CD14-positive monocyte (primary cell): ENCODE data around the gene RNF20. TPM values are rescaled to one million over a fixed set of nuclear protein-coding genes. Genes with fewer than 3 reads are reported as not detected.

Experiments used
- DNase-seq, 3 donors: peaks; one replicate each; pipeline ENCODE4 v3.0.0-alpha.2; 2011 to 2022
- H2AFZ ChIP-seq: 2 replicates; pipeline ENCODE4 v1.6.0; 2012; ENCODE audit warnings: mild to moderate bottlenecking, low read depth, low read length, inconsistent platforms; ENCODE audit not compliant: insufficient read depth, poor library complexity, severe bottlenecking
- H3K27ac ChIP-seq, 2 donors: 1 replicate in 1 of 2; 2 replicates in 1 of 2; pipeline ENCODE4 v1.5.1; 2012 to 2013; ENCODE audit warnings: low read length in 2 of 2, control low read depth in 1 of 2, inconsistent platforms in 1 of 2, low read depth in 1 of 2, mild to moderate bottlenecking in 1 of 2
- H3K27me3 ChIP-seq, 2 donors: one replicate each; pipeline versions ENCODE4 v1.6.0 to v1.6.1; 2011 to 2013; ENCODE audit warnings: low read length in 2 of 2; ENCODE audit not compliant: control insufficient read depth in 2 of 2, insufficient read depth in 2 of 2
- H3K36me3 ChIP-seq, 2 donors: replicated peaks in 1 of 2; 1 replicate in 1 of 2; 2 replicates in 1 of 2; pipeline versions ENCODE4 v1.5.1 to v1.6.1; 2012 to 2013; ENCODE audit warnings: low read length in 2 of 2, control low read depth in 1 of 2, inconsistent platforms in 1 of 2, mild to moderate bottlenecking in 1 of 2; ENCODE audit not compliant: insufficient read depth in 2 of 2, control insufficient read depth in 1 of 2
- H3K4me1 ChIP-seq, 2 donors: 1 replicate in 1 of 2; 2 replicates in 1 of 2; pipeline versions ENCODE4 v1.5.1 to v1.6.1; 2012 to 2013; ENCODE audit warnings: low read length in 2 of 2, control low read depth in 1 of 2, inconsistent platforms in 1 of 2, mild to moderate bottlenecking in 1 of 2, moderate library complexity in 1 of 2; ENCODE audit not compliant: insufficient read depth in 2 of 2, control insufficient read depth in 1 of 2
- H3K4me2 ChIP-seq: replicated peaks from 2 replicates; pipeline ENCODE3; 2012; ENCODE audit warnings: low read length, moderate library complexity, mild to moderate bottlenecking; ENCODE audit not compliant: poor library complexity, severe bottlenecking; ENCODE audit errors: extremely low read depth
- H3K4me3 ChIP-seq, 3 experiments: fragments of 200-600 bp in 1 of 3; sonication (generic) in 1 of 3; replicated peaks in 1 of 3; 1 replicate in 2 of 3; 2 replicates in 1 of 3; pipeline ENCODE4 v1.5.1; 2011 to 2013; ENCODE audit warnings: low read length in 3 of 3, mild to moderate bottlenecking in 3 of 3, control low read depth in 2 of 3, low read depth in 2 of 3, inconsistent platforms in 1 of 3, moderate library complexity in 1 of 3
- H3K79me2 ChIP-seq: 2 replicates; pipeline ENCODE4 v1.6.0; 2012; ENCODE audit warnings: mild to moderate bottlenecking, control low read depth, inconsistent platforms, low read length, moderate library complexity; ENCODE audit not compliant: insufficient read depth
- H3K9ac ChIP-seq: 2 replicates; pipeline ENCODE4 v1.6.0; 2017; ENCODE audit warnings: low read length, mild to moderate bottlenecking; ENCODE audit not compliant: insufficient read depth, poor library complexity, severe bottlenecking
- H3K9me3 ChIP-seq, 2 donors: replicated peaks in 1 of 2; 1 replicate in 1 of 2; 2 replicates in 1 of 2; pipeline versions ENCODE4 v1.5.1 to v1.6.1; 2012 to 2013; ENCODE audit warnings: low read length in 2 of 2, control low read depth in 1 of 2; ENCODE audit not compliant: control insufficient read depth in 1 of 2, insufficient read depth in 1 of 2
- H4K20me1 ChIP-seq: 2 replicates; pipeline ENCODE4 v1.6.0; 2012; ENCODE audit warnings: mild to moderate bottlenecking, low read length, control low read depth, moderate library complexity; ENCODE audit not compliant: insufficient read depth
- H3K27ac Mint-ChIP-seq, 7 donors: one replicate each; pipeline ENCODE4 v1.8.0; 2020; ENCODE audit warnings: mild to moderate bottlenecking in 7 of 7, mixed read lengths in 7 of 7, moderate library complexity in 6 of 7, inconsistent platforms in 2 of 7
- H3K27me3 Mint-ChIP-seq, 3 donors: one replicate each; pipeline ENCODE4 v1.8.0; 2021 to 2022; ENCODE audit warnings: low read depth in 3 of 3, mild to moderate bottlenecking in 3 of 3, mixed read lengths in 3 of 3, moderate library complexity in 3 of 3, inconsistent platforms in 1 of 3
- H3K36me3 Mint-ChIP-seq, 2 donors: one replicate each; pipeline ENCODE4 v1.8.0; 2020; ENCODE audit warnings: mixed read lengths in 2 of 2, inconsistent platforms in 1 of 2, mild to moderate bottlenecking in 1 of 2
- H3K4me1 Mint-ChIP-seq: one replicate; pipeline ENCODE4 v1.8.0; 2020; ENCODE audit warnings: mild to moderate bottlenecking, mixed read lengths
- H3K4me3 Mint-ChIP-seq, 2 donors: one replicate each; pipeline ENCODE4 v1.8.0; 2020; ENCODE audit warnings: mild to moderate bottlenecking in 2 of 2, mixed read lengths in 2 of 2, moderate library complexity in 1 of 2
- H3K9me3 Mint-ChIP-seq, 7 donors: one replicate each; pipeline ENCODE4 v1.8.0; 2020 to 2022; ENCODE audit warnings: mixed read lengths in 7 of 7, mild to moderate bottlenecking in 6 of 7, moderate library complexity in 6 of 7, inconsistent platforms in 2 of 7
- WGBS: methylation state at CpG from one replicate; pipeline ENCODE4 v1.1.5; 2013; ENCODE audit warnings: missing lambda C conversion rate; ENCODE audit not compliant: insufficient coverage; 5-methylcytosine and 5-hydroxymethylcytosine counted together
- intact Hi-C, 2 donors: fragments of 100-400 bp; cut with micrococcal nuclease; formaldehyde crosslinking; loops; one replicate each; pipeline versions ENCODE4 v1.15.0 to v1.15.1; 2023
- polyA plus RNA-seq, 3 donors: library from polyadenylated mRNA; depleted of rRNA in 1 of 3; unstranded in 2 of 3; stranded (reverse) in 1 of 3; fragments of 300-500 nt in 2 of 3; fragments of >200 nt in 1 of 3; fragmentation: Illumina TruSeq in 2 of 3; gene quantifications; 1 replicate in 2 of 3; 2 replicates in 1 of 3; pipeline ENCODE4 v1.2.3, GENCODE V29; 2012 to 2021
- TF ChIP-seq, protein P1 (sequence below): fragments of 200-600 bp; IDR thresholded peaks from one replicate; pipeline ENCODE4 v1.8.0; 2022; ENCODE audit warnings: antibody characterized with exemption, mild to moderate bottlenecking

Gene RNF20
- polyA plus RNA-seq, 3 donors: 7.2 to 35.2 (median 22.3) TPM

DNA sequence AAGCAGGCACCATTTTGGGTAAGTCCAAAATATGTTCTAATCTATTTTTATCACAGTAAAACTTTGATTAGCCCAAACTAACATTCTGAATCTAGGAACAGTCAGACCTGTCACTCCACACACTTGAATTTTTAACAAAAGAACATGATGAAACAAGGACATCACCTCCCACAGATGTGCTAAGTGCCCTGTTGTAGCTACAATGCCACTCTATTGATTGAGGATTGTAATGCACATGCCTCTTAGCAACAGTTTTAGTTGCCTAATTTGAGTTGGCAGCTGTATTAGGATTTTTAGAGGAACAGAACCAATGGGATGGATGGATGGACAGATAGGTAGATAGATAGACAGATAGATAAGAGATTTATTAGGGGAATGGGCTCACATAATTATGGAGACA lies 20.3 kb upstream of the RNF20 start:
- no peak overlapping the region for H3K4me3 ChIP-seq
- H3K9ac ChIP-seq: no peak overlapping the region
- H3K4me3 Mint-ChIP-seq: no peak overlapping the region
- H3K9me3 Mint-ChIP-seq: peaks cover 0 to 2% (median 0%) of the 10 kb centered on the region in 7 donors
- H3K27ac ChIP-seq: no peak overlapping the region
- no peaks in the 10 kb centered on the region for H4K20me1 ChIP-seq
- H3K27me3 ChIP-seq: no peaks in the 10 kb centered on the region
- H3K27ac Mint-ChIP-seq: no peak overlapping the region
- TF ChIP-seq, protein P1, sequence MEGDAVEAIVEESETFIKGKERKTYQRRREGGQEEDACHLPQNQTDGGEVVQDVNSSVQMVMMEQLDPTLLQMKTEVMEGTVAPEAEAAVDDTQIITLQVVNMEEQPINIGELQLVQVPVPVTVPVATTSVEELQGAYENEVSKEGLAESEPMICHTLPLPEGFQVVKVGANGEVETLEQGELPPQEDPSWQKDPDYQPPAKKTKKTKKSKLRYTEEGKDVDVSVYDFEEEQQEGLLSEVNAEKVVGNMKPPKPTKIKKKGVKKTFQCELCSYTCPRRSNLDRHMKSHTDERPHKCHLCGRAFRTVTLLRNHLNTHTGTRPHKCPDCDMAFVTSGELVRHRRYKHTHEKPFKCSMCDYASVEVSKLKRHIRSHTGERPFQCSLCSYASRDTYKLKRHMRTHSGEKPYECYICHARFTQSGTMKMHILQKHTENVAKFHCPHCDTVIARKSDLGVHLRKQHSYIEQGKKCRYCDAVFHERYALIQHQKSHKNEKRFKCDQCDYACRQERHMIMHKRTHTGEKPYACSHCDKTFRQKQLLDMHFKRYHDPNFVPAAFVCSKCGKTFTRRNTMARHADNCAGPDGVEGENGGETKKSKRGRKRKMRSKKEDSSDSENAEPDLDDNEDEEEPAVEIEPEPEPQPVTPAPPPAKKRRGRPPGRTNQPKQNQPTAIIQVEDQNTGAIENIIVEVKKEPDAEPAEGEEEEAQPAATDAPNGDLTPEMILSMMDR: no peak
- intact Hi-C loops: no loop called here
- no peaks in the 10 kb centered on the region for H3K36me3 Mint-ChIP-seq
- H3K4me1 ChIP-seq: no peaks in the 10 kb centered on the region
- no peak for DNase-seq
- H3K27me3 Mint-ChIP-seq: peaks cover 1 to 13% (median 2%) of the 10 kb centered on the region in 3 donors
- no peaks in the 10 kb centered on the region for H3K36me3 ChIP-seq
- H3K9me3 ChIP-seq: no peaks in the 10 kb centered on the region
- H3K79me2 ChIP-seq: no peaks in the 10 kb centered on the region
- peaks cover 5% of the 10 kb centered on the region for H3K4me1 Mint-ChIP-seq
- H2AFZ ChIP-seq: no peak overlapping the region
- H3K4me2 ChIP-seq: no peak overlapping the region

DNA sequence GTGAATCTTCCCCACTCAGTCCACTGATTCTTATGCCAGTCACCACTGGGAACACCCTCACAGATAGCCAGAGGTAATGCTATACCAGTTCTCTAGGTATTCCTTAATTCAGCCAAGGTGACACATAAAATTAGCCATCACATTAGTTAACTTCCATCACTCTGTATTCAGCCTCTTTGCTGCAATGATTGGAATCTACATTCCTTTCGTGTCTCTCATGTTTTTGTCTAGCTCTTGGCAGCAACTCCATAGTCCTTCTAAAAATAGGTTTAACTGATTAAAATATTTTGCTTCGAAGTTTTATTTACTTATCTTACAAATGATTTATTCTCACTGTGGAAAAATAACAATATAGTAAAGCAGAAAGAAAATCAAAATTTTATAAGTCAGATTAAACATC lies 19.6 kb upstream of the RNF20 start:
- intact Hi-C loops: no loop called here

More for the DNA sequence above, 19.6 kb upstream of the RNF20 start:
- no peak for DNase-seq
- Histone ChIP-seq H2AFZ (no peak overlapping the region), H3K79me2 (no peaks in the 10 kb centered on the region), H3K9me3 (no peaks in the 10 kb centered on the region), H3K4me3 (no peak overlapping the region), H4K20me1 (no peaks in the 10 kb centered on the region), H3K27ac (no peak overlapping the region), H3K36me3 (no peaks in the 10 kb centered on the region), H3K9ac (no peak overlapping the region), H3K27me3 (no peaks in the 10 kb centered on the region), H3K4me1 (no peaks in the 10 kb centered on the region), H3K4me2 (no peak overlapping the region)
- no peak overlapping the region for H3K27ac Mint-ChIP-seq
- TF ChIP-seq, protein P1: no peak
- H3K27me3 Mint-ChIP-seq: peaks cover 1 to 15% (median 2%) of the 10 kb centered on the region in 3 donors
- WGBS: no CpG with 5 or more reads among the region's 2 CpGs
- H3K36me3 Mint-ChIP-seq: no peaks in the 10 kb centered on the region
- H3K9me3 Mint-ChIP-seq: peaks cover 0 to 3% (median 2%) of the 10 kb centered on the region in 7 donors
- no peak overlapping the region for H3K4me3 Mint-ChIP-seq
- H3K4me1 Mint-ChIP-seq: peaks cover 5% of the 10 kb centered on the region
